Femur (tissue), 1 donor: Measurements from ENCODE around the gene PLA2G6.
"Not testable (repeated sequence)": the region's sequence is repeated elsewhere in the genome, so short reads cannot be mapped to it uniquely, and the experiment has no call there.

Experiments used
- DNase-seq: peaks from one replicate; pipeline ENCODE4 v3.0.0-alpha.2; 2017

PLA2G6 gene

DNA sequence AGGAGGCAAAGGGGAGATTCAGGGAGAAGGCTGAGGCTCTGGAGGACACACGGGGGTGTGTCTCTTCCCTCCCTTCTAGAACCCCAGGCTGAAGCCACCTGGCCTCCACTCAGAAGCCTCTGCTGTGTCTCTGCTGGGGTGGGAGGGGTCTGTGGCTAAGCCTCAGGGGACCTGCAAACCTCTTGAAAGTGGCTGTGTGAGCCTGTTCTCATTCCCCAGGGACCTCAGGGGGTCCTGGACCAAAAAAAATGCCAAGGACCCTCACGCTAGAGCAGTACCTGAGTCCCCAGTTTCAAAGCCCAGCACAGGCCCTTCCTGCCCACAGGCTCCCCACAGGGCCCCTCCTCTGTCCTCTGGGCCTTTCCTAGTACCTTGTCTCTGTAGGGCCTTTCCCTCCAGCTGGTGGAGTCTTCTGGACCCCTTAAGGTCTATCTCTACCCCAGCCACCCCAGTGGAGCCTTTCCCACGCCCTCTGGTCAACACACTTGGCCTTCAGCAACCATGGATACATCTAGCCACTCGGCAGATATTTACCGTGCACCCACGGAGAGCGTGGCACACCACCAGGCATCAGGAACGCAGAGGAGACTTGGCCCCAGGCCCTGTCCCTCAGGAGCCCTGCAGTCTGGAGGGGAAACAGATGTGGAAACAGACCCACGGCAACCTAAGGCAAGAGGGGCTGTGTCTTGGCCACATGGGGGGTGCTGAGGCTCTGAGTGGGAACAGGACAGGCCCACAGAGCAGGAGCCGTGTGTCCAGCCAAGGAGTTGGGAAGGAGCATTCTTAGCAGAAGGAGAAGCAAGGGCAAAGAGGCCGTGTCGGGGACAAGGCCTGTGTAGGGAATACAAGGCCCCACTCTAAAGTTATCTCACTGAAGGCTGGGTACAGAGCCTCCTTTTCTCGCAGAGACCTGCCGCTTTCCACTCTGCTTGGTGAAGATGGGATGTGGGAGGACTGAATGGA is 18.5 kb downstream of the PLA2G6 start:
- no peak for DNase-seq

DNA sequence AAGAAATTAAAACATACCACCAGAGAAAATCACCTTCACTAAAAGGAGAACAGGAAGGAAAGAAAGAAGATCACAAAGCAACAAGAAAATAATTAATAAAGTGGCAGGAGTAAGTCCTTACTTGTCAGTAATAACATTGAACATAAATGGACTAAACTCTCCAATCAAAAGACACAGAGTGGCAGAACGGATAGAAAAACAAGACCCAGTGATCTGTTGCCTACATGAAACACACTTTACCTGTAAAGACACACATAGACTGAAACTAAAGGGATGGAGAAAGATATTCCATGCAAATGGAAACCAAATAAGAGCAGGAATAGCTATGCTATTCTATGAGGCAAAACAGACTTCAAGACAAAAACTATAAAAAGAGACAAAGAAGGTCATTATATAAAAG is 25.9 kb downstream of the PLA2G6 start:
- DNase-seq = no peak

DNA sequence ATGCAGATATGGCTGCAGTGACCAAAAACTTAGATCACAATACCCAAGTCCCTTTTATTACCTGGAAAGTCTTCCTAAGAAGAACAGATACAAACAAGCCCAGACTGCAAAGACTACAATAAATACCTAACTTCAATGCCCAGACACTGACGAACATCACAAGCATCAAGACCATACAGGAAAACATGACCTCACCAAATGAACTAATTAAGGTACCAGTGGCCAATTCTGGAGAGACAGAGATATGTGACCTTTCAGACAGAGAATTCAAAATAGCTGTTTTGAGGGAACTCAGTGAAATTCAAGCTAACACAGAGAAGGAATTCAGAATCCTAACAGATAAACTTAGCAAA is 27.1 kb downstream of the PLA2G6 start:
- DNase-seq = not testable (repeated sequence)

DNA sequence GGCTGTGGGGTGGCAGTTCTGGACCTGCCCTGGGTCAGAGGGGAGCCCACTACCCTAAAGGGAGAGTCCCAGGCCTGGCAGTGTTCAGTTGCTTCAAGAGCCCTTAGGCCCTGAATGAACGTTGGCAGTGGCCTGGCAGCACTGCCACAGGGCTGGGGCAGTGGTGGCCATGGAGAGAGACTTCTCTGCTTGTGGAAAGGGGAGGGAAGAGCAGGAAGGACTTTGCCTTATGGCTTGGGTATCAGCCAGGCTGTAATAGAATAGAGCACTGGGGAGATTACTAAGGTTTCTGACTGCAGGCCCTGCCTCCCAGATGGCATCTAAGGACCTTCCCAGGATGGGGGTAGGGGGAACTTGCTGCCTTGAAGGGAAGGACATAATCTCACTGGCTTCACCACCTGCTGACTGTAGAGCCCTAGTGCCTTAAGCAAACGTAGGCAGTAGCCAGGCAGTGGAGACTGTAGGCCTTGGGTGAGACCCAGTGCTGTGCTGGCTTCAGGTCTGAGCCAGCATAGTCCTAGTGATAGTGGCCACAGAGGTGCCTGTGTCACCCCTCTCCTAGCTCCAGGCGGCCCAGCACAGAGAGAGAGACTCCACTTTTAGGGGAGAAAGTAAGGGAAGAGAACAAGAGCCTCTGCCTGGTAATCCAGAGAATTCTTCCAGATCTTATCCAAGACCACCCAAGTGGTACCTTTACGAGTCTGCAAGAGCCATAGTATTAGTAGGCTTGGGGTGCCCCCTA is 27.6 kb downstream of the PLA2G6 start:
- DNase-seq = no peak

DNA sequence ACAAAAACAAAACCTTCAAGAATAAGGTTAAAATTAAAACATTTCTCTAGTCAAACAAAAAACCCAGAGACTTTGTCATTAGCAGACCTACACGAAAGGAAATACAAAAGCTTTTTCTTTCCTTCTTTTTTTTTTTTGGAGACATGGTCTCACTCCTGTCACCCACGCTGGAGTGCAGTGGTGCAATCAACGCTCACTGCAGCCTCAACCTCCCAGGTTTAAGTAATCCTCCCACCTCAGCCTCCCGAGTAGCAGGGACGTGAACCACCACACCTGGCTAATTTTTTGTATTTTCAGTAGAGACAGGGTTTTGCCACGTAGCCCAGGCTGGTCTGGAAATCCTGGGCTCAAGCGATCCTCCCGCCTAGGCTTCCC is 30.5 kb downstream of the PLA2G6 start:
- DNase-seq = no peak

DNA sequence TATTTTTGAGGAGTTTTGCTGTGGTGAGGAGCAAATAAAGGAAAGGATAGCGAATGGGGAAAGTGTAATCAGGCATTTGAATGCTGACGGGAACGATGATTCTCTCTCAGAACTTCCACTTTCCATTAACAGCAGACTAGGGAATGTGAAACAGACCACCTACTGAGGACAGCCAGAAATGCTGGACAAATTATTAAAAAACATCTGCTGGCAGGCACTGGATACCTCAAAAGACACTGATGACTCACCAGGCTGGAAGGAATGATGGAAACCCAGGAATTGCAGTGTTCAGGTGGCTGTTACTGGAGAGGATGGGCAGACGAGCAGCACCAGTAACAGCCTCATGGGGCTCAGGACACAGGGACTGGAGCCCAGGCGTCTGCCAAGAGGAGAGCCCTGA is 33.4 kb downstream of the PLA2G6 start:
- no peak for DNase-seq

DNA sequence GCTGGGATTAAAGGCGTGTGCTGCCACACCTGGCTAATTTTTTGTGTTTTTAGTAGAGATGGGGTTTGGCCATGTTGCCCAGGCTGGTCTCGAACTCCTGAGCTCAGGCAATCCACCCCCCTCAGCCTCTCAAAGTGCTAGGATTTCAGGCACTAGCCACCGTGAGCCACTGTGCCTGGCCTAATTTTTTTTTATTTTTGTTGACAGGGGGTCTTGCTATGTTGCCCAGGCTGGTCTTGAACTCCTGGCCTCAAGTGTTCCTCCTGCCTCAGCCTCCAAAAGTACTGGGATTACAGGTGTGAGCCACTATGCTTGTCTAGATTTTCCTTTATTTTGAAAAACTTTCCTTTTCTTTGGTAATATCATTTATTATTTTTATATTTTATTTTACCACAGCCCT is 35.5 kb downstream of the PLA2G6 start:
- not testable (repeated sequence) for DNase-seq

DNA sequence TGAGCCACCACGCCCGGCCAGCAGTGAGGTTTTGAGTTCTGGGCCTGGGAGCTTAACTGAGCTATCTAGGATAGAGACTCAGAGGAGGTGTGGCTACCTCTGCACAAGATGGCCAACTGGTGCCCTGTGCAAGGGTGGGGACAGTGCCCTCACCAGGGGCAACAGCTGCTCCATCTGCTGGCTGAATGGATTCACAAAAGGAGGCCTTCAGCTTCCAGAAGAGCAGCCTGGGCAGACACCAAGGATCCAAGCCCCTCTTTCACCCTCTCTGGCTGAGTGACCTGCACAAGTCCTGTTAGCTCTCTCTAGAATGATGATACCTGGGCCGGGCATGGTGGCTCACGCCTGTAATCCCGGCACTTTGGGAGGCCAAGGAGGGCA is 37.6 kb downstream of the PLA2G6 start:
- DNase-seq = no peak

DNA sequence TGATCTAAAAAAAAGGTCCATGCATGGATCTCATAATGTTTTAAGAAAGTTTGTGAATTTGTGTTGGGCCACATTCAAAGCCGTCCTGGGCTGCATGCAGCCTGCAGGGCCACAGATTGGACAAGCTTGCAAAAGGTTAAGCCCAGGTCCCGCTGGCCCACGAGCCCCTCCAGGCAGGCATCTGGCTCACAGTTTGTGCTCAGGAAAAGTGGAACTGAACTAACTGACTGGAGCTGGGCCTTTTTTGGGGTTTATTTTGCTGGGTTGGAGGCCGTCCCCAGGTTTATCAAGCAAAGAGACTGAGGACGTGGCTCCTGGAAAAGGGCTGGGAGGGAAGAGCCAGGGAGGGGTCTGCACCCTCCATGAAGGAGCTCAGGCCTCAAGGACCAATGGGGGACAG is 39.0 kb downstream of the PLA2G6 start:
- no peak for DNase-seq

DNA sequence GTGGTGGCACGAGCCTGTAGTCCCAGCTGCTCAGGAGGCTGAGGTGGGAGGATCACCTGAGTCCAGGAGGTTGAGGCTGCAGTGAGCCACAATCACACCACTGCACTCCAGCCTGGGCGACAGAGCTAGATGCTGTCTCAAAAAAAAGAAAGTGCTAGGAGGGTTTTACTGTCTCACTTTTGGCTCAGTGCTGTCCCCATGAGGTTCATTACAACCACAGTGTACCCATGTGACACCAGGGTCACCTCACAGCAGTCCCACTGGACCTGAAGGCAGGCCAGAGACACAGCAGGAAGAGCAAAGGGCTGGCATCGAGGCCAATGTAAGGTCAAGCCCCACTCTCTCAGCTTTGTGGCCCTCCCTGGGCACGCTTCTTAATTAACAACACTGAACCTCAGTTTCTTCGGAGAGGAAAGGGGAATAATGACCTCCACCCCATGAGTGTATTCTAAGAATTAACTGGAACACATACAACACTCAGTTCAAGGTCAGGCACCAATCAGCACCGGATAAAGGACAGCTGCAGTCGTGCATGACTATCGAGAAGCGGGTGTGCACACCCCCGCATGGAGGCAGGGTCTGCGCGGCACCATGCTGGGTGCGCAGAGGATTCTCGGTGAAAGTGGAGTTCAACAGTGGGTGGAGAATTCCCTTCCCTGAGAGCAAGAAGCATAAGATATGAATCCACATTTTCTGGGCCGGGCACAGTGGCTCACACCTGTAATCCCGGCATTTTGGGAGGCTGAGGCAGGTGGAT is 40.2 kb downstream of the PLA2G6 start:
- DNase-seq = no peak

DNA sequence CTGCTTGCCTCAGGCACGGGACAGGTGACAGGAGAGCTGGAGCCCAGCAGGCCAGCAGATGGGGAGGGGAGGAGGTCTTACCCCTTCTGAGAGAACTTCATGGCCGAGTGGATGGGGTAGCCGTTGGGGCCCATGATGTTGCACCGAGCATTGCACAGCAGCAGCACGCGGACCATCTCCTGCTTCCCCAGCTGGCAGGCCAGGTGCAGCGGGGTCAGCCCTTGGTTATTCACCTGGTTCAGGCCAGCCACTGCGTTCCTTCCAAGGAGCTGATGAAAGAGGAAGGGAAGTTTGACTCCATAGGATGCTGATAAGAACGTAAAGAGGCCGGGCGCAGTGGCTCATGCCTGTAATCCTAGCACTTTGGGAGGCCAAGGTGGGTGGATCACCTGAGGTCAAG is 41.7 kb downstream of the PLA2G6 start:
- no peak for DNase-seq

DNA sequence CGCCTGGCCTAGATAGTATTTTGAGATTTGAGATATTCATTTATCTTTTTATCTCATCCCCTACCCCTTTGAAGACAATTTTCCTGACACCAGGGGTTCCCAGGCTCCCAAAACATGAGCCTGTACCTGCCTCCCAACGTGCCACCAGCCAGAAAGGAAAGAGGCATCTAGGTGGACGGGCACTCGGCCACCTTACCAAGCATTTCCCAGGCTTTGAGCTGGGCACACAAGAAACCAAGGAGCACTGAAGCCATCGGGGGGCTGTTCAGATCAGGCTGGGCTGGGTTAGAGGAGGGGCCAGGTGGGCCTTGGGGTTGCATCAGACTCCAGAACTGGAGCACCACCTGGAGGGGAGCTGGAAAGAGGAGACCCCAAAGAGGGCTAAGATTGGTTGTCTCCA is 42.7 kb downstream of the PLA2G6 start:
- DNase-seq = no peak

DNA sequence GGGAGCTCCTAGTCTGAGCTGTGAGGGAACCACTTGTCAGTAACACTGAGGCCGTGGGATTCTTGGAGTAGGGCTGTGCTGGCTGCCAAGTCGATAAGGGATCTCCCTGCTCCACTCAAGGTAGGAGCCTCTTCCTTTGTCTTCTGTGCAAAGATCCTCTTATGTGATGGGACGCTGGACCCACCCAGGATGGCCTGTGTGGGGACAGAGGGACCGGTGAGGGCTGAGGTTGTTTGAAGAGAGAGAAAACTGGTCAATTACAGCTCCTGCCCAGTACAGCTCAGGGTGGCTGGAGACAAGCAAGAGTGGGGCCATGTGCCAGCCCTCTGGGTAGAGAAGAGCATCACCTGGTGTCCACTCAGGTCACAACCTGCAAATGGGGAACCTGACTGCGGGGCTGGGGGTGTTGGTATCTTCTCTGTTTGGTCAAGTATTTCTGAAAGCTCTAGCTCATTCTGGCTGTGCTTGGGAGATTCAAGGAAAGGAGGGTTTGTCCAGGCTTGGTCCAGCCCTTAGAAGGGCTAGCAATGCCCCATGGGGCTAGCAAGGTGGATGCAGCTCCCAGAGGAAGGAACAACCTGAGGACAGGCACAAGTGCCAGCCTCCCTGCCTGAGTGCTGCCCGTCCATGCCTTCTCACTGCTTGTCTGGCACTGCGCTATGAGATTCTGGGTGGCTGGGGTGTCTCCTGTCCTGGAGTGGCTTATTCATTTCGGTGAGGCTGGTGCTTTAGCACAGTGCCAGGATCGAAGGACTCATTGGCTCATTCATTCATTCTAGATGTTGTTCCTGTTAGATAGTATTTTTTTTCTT is 43.5 kb downstream of the PLA2G6 start:
- DNase-seq = no peak

DNA sequence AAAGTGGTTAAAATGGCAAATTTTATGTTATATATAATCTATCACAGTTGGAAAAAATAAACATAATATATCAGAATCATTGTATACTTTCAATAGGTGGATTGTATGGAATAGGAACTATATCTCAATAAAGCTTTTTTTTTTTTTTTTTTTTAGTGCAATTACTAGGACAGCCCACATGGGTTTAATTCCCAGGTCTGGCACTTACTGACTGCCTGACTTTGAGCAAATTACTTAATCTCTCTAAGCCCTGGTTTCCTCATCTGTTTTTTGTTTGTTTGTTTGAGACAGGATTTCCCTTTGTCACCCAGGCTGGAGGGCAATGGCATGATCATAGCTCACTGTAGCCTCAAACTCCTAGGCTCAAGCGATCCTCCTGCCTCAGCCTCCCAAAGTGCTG is 45.0 kb downstream of the PLA2G6 start:
- no peak for DNase-seq

DNA sequence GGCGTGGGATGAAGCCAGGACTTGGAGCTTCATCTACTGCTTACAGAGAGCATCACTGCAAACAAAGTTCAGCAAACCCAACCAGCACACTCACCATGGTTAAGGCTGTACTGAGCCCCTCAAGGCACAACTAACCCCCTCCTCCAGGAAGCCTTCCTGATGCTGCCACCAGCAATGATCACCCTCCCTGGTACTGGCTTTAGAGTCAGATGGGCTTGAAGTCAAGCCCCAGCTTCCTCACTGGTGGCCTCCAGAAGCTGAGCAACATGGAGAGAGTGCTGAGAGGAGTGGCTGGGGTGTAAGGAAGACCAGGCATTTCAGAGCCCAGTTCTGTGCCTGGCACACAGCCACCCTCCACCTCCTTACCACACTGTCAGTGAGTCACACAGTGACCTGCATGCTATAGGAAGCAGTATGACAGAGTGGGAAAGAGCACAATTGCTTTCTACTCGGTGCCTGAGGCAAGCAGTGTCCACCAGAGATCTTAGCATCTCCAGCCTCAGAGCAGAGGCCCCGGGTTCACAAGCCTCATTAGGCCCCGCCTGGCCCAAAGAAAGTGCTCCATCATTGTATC is 46.4 kb downstream of the PLA2G6 start:
- DNase-seq = no peak

DNA sequence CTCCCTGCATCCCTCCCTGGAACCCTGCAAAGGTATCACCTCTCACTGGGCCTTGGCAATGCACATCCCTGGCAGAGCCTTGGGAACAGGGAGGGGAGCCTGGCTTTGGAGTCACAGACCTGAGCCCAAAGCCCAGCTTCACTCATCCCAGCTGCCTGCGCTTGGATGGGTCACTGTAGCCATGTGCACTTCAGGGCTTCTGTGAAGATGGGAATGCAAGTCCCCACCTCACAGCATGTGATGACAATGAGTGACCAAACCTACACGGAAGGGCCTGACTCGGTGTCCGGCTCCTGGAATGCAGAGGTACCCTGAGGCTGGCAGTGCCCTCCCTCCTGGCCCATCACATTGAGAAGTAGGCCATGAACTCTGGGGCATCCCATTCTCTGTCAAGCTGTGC is 48.3 kb downstream of the PLA2G6 start:
- no peak for DNase-seq

DNA sequence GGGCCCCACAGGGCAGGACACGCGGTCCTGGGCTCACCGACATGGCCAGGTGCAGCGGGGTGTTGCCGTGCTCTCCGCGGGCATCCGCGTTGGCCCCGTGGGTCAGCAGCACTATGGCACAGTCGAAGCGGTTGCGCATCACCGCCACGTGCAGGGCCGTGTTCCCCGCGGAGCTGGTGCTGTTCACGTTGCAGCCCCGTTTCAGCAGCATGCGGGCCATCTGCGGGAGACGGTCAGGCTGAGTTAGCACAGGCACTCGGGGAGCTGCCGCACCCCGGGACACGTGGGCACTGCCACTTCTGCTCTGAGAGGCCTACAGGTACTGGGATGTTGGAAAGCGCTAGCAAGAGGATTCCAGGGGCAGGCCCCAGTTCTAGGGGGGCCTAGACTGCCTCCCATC is 48.8 kb downstream of the PLA2G6 start:
- DNase-seq = no peak

DNA sequence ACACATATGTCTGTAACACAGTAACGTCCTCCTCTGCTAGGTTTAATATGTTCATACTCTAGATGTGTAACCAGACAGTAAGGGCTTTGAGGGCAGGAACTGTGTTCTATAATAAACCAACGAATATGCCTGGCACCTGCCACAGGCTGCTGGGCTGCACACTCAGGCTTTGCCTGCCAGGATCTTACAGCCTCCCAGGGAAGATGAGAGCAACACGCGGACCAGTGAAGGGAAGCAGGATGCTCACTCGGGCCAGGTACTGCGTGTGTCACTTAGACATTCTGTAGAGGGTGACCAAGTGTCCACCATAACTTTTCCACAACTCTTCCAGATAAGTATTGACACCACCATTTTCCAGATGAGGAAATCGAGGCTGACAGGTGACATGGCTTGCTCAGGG is 49.5 kb downstream of the PLA2G6 start:
- DNase-seq = no peak

DNA sequence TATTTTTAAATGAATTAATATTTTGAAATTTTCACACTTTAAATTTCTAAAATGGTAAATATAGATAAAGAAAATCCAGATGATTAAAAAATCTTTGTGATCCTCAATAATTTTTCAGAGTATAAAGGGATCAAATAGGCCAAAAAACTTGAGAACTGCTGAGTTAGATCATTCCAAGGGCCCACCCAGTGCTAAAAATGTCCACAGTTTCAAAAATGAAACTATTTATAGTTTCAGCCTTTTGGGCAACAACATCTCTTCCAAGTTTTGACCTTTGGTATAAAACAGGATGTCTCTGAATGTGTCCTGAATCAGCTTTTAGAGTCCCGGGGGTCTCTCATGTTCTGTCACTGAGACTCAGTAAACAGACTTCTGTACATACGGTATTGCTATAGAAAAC is 50.2 kb downstream of the PLA2G6 start:
- DNase-seq = no peak

DNA sequence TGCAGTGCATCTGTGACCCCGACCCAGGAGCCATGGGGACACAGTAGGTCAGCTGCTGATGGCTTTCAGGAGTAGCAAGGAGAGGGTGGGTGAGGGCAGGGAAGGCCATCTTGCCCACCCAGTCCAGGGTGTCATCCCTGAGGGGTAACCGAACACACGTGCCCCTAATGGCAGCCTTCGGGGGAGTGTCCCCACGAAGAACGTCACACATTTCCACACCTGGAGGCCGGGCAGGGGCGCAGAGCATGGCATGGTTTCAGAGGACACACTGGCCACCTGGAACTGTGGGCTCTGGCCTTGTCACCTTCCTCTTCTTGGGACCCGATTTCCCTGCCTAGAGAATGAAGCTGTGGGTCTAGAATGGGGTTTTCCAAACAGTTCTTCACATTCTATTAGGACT is 51.8 kb downstream of the PLA2G6 start:
- DNase-seq = no peak

DNA sequence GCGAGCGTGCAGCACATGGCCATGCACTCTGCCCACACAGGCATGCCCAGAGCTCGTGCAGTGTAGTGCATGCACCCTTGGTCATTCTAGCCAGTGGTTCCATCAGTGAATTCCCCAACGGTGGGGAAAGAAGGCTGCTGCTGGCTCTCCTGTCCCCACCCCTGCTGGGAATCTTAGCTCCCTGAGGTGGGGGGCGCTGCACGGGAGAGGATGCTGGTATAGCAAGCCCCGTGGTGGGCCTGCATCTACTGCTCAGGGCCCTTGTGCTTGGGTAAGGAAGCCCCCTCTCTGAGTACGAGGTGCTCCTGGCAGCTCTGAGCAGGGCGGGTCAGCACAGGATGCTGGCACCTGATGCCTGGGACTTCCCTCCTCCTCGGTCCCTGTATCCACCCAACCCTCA is 52.6 kb downstream of the PLA2G6 start:
- DNase-seq = no peak

DNA sequence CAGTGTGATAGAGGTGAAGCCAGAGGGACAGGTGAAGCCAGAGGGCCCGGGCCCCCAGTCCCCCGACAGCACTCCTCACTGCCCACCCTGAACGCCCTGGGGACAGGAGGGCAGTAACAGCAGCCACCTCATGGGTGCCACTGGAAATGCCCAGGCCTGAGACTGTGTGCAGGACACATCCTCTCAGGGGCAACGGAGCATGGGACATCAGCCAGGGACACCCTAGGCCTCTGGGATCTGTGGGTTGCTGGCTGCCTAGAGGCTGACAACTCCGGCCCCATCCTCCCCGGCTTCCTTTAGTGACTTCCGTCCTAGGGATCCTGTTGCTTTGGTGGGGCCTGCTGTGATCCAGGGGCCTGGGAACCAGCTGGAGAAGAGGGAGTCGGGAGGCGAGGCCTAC is 53.8 kb downstream of the PLA2G6 start:
- DNase-seq = no peak
